HG03060 (cell line): ENCODE measurements around the gene PSMC6.
"Not testable (repeated sequence)": the region's sequence is repeated elsewhere in the genome, so short reads cannot be mapped to it uniquely, and the experiment has no call there.

ENCODE experiments used
- ATAC-seq: cut with Tn5 transposase; IDR thresholded peaks from one replicate; pipeline ENCODE4 v1.9.1; 2021; ENCODE audit warnings: low read depth, moderate number of reproducible peaks; ENCODE audit not compliant: unreplicated experiment

PSMC6 gene

GRCh38 chr14:52711666-52712065 is 4.7 kb downstream of the PSMC6 start:
- ATAC-seq, result no peak

DNA sequence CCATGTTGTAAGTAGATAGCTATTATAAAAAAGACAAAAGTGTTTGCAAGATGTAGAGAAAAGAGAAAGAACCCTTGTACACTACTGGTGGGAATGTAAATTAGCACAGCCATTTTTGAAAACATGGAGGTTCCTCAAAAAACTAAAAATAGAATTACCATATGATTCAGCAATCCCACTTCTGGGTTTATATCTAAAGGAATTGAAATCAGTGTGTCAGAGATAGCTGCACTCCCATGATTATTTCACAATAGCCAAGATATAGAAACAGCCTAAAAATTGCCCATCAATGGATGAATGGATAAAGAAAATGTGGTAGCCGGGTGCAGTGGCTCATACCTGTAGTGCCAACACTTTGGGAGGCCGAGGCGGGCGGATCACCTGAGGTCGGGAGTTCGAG is 9.2 kb downstream of the PSMC6 start:
- no peak for ATAC-seq

DNA sequence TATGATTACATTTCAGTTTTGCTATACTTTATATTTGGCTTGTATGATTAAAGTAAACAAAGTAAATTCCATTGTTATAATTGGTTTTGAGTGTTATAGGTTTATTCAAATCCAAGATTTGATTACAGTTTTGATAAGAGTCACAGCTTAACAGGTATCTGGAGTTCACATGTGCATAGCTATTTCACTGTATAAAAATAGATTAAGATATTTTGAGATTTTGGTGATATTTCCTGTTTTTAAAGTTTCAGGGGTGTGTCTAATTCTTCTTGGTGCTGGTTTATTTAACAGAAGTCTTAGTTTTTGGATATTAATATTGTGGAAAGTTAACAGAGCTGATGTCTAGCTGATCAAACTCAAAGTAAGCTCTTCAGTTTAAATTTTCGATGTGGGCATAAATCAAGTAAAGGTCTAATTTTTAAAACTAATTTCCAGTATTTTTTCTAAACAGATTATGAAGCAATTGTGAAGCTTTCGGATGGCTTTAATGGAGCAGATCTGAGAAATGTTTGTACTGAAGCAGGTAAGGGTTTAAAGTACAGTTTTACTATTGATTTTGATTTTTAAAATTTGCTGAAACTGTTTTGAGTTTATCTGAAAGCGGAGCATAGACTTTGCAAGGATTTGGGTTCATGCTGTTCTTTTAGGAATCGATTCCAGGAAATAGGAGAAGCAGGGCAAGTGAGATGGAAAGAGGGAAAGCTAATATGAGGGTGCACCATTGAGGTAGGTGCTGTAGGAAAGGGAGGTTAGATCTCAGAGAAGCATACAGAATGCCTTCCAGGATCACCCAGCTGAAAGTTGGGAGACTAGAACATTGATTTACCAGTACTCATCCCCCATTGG is 16.7 kb downstream of the PSMC6 start:
- ATAC-seq, result no peak

DNA sequence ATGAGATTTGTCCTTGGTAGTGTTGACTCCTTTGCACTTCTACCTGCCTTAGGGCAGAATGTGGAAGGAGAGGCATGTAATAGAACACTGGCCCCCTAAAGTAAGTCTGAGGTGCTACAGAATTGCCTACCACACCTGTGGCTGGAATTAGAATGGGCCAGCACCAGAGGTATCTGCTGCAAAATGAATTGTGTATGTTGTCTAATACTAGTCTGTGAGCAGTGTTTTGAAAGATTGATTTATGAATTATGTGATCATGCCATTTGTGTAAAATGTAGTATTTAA is 17.3 kb downstream of the PSMC6 start:
- no peak for ATAC-seq

- not testable (repeated sequence) for ATAC-seq
Observed at GRCh38 chr14:52727509-52727908, 20.5 kb downstream of the PSMC6 start.

DNA sequence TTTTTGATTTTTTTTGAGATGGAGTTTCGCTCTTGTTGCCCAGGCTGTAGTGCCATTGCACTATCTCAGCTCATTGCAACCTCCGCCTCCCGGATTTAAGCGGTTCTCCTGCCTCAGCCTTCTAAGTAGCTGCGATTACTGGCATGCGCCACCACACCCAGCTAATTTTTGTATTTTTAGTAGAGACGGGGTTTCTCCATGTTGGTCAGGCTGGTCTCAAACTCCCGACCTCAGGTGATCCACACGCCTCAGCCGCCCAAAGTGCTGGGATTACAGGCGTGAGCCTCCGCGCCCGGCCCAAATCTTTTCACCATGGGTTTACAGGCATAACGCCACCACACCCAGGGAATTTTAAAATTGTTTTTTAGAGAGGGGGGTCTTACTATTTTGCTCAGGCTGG is 22.0 kb downstream of the PSMC6 start:
- not testable (repeated sequence) for ATAC-seq

DNA sequence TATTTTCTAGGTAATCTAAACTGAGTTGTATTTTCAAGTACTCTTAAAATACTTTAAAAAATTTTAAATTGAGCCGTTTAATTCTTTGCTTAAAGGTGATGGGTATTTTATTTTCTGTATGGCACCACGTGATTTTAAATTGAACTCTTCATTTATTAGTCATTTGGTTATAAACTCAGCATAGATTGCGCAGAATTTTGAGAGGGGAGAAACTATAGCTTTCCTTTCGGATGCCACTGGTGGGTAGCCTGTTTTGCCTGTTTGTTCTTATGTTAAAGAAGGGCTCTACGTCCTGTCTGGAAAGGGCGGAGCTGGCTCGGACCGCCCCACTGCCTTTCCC is 22.6 kb downstream of the PSMC6 start:
- peak; percentile 88 for ATAC-seq

DNA sequence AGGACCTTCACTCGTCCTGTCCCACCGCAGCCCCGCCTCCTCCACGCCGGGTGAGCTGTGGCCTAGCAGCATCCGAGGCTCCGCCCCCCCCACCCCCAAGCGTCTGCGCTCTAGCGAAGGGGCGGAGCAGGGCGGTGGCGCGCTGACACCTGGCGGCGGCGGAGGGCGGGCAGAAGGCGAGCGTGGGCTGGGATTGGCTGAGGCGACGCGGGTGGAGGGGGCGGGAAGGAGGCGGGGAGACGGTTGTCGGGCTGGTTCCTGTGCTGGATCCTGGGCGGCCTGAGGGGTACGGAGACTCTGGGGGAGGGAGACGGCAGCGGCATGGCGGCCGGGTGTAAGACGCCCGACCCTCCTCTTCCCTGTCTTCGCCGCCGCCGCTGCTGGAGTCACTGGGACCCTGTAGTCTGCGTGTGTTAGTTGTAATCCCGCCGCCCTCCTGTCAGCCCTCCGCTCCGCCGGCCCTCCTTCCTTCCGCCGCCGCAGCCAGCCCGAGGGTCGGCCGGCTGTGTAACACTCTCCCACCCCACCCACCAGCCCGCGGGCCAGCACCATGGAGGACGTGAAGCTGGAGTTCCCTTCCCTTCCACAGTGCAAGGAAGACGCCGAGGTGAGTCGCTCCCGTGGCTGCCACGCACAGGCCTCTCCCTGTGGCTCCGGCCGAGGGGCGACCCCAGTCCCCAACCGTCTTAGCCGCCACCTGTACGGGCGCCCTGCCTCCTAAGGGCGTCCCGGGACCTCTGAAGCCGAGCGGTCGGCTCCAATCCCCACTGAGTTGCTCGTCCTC is 23.1 kb downstream of the PSMC6 start, which contains the start of gene STYX:
TSS of gene STYX (plus strand) at position 242 of the 784 bp plus-strand sequence. CDS start at position 551, 309 bp downstream.
- peak; percentile 19 for ATAC-seq

- peak; percentile 2 for ATAC-seq
Observed at GRCh38 chr14:52730709-52731111, 23.7 kb downstream of the PSMC6 start.

DNA sequence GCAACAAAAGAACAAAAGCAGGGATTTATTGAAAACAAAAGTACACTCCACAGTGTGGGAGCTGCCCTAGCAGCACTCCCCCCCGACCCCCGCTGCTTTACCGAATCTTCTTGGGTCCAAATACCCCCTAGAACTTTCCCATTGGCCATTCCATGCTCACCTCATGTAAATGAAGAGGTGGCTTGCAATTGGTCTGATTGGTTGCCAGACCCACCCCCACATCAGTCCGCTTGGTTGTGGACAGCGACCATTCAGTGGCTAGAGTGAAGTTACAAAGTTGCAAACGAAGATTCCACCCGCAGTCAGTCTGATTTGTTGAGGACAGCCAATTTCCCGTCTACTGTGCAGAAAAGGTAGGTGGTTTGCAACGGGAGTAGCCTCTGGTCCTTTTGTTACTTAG is 26.8 kb downstream of the PSMC6 start:
- no peak for ATAC-seq

GRCh38 chr14:52735921-52736489 is 29.0 kb downstream of the PSMC6 start:
- no peak for ATAC-seq

GRCh38 chr14:52738409-52738808 is 31.4 kb downstream of the PSMC6 start:
- ATAC-seq, result no peak

- no peak for ATAC-seq
Observed at GRCh38 chr14:52740751-52741150, 33.8 kb downstream of the PSMC6 start.

GRCh38 chr14:52741865-52742264 is 34.9 kb downstream of the PSMC6 start:
- ATAC-seq, result peak; percentile 12

GRCh38 chr14:52748647-52749292 is 41.8 kb downstream of the PSMC6 start:
- no peak for ATAC-seq

DNA sequence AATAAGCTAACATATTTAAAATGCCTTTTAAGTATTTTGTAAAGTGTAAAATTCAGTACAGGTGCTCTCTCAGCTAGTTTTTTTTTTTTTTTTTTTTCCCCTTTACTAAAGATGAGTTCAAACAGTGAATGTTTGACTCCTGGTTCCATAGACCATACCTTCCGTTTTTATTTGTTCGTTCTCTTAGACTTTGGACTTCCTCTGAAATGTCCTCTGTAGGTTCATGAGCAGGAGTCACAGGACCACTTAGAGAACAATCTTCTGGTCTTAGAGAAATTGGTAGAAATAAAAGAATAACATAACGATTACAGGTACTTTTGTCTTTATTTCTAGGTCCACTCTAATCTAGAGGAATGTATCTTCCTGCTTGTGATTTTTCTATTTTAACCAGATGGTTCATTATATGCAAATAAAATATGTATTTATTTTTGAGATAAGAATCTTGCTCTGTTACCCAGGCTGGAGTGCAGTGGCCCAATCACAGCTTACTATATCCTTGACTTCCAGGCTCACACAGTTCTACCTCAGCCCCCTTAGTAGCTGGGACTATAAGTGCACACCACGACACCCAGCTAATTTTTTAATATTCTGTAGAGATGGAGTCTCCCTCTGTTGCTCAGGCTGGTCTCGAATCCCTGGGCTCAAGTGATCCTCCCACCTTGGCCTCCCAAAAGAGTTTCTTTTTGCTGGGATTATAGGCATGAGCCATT is 48.8 kb downstream of the PSMC6 start:
- ATAC-seq, result no peak

DNA sequence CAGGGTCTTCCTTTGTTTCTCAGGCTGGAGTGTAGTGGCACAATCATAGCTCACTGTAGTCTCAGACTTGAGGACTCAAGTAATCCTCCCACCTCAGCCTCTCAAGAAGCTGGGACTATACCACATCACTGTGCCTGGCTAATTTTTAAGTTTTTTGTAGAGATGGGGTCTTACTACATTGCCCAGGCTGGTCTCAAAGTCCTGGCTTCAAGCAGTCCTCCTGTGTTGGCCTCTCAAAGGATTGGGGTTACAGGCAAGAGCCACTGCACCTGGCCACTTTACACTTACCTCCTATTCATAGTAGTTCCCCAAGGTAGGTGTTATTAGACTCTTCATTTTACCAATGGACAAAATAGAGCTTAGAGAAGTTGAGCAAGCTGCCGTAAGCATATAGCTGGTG is 52.1 kb downstream of the PSMC6 start:
- ATAC-seq, result no peak

- not testable (repeated sequence) for ATAC-seq
Observed at GRCh38 chr14:52762923-52763322, 55.9 kb downstream of the PSMC6 start.

GRCh38 chr14:52767058-52767833 is 60.2 kb downstream of the PSMC6 start:
- ATAC-seq, result no peak

- ATAC-seq, result no peak
Observed at GRCh38 chr14:52769887-52770286, 62.9 kb downstream of the PSMC6 start.
